Ecto neural progenitor cell (in vitro differentiated cells): ENCODE results near the gene PARVA.

Experiments
- DNase-seq: peaks from one replicate; pipeline ENCODE4 v3.0.0-alpha.2; 2018; ENCODE audit warnings: low spot score

PARVA gene

DNA sequence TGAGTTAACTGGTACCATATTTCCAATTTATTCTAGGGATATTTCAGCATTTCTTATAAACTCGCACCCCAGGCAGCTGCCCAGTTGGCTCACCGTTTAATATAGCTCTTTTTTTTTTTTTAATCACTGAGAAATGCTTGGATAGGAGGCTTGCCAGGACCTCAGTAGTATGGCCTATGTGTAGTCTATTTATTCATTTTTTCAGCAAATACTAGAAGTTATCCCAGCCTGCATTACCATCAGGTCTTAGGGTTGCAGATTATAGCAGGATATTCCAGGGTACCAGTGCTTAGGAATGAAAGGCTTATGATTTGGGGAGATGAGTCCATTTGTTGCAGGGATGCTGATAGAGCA, 26.6 kb downstream of the PARVA start:
- DNase-seq, result no peak

DNA sequence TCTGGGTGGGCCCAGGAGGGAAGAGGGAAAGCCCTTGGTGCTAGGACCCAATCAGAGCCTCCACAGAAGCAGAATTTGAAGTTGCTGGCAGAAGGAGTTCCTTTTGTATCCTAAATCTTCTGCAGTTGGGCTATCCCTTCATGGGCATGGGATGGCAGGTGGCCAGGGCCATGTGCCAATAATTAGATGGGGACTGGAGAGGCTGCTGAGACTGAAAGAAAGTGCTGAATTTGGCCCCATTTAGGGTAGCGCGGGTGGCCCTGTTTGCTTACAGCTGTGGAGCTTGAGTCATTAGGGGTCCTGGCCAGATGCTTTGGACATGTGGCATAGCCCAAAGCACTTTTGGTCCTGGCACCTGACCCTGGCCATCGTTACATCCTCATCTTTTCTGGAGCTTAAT, 27.1 kb downstream of the PARVA start:
- no peak for DNase-seq

DNA sequence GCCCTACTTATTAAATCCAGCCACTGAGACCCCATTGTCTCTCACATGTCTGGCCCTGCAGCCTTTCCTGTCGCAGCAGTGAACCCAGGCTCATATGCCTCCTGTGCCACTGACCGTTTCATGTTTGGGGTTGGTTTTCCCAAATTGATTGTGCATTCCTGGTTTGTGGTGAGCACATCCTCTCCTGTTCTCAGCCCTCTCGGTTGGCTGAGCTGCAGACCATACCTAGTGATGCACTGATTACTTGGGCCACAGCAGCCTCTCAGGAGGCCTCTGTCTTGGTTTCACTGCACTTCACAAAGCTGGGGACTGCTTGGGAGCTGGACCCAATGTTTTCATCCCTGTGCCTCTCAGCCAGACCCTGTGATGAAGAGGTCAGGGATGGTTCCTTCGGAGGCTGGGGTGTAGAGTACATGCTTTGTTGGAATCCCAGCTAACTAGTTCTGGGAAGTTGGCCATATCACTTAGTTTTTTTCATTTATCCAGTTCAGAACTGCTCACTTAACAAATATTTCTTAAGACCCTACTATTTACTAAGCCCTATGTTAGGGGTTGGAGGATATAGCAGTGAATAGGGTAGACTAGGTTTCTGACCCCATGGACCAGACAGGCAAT, 30.9 kb downstream of the PARVA start:
- DNase-seq, result no peak

DNA sequence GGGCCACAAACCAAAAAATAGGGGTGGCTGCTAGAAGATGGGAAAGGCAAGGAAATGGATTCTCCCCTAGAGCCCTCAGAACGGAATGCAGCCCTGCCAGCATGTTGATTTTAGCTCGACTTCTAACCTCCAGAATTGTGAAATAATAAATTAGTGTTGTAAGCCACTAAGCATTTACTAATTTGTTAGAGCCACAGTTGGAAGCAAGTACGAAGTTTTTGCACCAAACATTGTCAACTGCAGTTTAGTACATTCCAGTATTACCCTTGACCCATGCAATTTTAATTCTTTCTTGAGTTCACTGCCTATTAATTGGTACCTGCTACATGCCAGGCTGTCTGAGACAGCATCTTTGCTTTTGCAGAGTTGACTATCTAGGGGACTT, 32.2 kb downstream of the PARVA start:
- DNase-seq, result no peak

DNA sequence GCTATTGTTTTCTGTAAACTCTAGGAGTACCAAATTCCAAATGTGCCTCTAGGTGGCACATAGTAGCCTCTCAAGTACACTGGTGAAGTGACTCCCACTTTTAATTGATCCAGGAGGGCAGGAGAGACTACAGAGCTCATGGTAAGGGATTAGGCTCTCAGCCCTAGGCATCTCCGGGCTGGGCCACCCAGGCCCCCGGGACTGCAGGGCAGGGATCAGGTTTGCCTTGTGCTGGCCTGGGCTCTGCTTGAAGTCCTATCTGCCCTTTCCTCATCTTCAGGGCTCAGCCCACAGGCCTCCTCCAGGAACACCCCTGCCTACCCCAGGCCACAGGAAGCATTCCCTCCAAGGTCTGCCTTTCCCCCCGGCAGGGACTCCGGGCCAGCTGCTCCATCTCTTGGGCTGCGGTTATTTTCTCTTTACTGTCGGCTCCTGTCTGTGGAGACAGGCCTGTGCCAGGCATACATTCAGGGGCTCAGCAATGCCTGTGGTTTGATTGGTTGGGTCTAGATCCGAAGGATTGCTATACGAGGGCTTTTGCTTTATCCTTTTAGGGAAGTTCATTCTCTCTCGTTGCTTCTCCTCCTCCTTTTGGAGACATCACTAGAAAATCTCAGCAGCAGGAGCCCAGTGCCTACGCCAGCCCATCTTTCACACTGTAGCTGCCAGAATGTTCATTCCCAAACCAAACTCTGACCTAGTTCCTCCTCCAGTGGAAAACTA, 32.8 kb downstream of the PARVA start:
- no peak for DNase-seq

DNA sequence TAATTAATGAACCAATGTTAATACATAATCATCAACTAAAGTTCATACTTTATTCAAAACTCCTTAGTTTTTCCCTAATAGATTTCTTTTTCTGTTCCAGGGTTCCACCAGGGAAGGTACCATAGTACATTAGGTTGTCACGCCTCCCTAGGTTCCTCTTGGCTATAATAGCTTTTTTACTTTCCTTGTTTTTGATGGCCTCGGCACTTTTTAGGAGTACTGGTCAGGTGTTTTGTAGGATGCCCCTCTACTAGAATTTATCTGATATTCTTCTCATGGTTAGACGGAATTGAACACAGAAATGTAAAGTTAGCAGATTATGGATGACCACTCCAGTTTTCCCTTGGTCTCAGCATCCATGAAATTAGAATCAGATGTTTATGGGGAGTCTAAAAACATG, 34.0 kb downstream of the PARVA start:
- no peak for DNase-seq

DNA sequence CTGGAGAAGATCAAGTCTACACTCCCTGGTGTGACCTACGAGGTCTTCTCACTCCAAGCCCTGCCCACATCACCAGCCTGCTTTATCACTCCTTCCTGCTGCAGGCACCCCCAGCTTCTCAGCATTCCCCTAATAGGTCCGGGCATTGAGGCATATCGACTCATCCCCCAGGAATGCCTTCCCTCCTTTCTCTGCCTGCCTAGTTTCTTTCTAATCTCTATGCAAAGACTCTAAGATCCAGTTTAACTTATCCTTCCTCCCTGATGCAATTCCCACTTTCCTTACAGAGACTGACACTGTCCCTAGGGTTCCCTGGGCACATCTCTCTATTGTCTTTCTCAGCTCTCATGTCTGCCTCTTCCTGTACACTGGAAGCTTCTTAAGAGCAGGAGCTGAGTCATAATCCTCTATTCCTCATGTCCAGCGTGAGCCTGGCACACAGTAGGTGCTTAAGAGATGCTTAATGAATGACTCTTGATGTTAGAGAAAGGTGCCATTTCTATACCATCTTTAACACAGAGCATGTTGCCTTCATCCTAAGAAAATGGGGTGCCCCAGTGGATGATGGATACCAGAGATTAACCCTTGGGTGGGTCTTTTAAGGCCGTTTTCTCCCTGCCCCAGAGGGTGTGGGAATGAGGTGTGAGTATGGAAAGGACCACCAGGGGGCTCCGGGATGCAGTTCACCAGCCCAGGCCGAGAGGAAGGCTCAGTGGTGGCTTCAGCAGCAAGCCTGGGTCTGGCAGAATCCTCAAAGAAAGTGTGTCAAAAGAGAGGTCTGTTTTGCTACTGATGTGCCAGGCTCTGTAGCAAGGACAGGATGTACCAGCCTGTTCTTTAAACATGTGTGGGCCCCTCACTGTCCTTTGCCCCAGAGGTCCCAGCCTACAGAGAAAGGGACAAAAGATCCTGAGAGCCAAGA, 34.7 kb downstream of the PARVA start:
- peak; percentile 88 for DNase-seq

DNA sequence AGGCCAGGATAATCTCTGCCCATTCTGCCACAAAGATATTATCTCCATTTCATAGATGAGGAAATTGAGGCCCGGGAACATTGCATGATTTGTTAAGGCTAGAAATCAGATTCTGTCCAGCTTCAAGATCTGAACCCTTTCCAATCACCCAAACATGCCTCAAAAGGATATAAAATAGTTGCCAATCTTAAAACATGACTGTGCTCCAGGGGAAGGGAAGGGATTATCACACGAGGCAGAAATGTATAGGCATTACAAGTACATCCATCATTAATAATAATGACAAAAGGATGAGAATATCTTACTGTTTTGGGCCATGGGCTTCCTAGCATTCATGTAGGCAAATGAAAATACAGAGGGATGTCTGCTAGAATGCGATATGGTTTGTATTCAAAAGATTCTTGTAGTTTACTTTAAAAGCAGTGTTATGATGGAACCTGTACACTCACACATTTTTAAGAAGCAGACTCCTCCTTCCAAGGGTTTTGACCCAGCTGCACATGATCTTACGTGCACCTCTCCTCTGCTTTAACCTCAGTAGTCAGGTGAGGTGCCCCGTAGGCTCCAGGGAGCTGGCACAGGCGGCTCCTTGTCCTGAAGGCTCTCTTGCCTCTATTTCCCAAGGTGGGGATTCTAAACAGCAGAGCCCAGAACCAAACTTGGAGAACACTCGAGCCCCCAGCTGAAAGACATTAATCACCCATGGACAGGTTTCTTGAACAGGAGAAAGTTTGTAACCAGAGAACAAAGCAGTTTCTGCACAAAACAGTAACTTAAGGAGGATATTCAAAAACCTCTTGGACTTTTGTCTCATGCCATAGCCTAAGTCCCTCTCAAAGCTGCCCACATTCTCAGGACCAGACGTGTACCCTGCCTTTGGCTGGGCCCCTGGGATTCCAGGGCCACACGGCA, 36.0 kb downstream of the PARVA start:
- DNase-seq, result no peak

DNA sequence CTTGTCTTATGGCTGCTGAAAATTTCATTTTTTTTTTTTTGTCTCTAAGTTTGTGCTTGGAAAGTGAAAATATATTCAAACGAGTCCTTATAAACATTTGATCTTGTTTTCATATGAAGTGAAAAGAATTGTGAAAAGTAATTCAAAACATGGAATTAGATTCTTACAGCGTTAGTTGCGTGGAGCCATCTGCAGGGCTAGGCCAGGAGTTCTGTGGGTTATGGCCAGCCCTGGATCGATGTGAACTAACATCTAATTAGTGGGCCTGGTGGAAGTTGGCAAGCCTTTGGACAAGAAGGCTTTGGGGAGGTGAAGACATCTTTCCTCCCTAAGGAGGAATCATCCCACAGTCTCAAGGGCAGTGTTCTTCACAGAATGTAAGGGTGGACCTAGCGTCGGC, 37.2 kb downstream of the PARVA start:
- no peak for DNase-seq

DNA sequence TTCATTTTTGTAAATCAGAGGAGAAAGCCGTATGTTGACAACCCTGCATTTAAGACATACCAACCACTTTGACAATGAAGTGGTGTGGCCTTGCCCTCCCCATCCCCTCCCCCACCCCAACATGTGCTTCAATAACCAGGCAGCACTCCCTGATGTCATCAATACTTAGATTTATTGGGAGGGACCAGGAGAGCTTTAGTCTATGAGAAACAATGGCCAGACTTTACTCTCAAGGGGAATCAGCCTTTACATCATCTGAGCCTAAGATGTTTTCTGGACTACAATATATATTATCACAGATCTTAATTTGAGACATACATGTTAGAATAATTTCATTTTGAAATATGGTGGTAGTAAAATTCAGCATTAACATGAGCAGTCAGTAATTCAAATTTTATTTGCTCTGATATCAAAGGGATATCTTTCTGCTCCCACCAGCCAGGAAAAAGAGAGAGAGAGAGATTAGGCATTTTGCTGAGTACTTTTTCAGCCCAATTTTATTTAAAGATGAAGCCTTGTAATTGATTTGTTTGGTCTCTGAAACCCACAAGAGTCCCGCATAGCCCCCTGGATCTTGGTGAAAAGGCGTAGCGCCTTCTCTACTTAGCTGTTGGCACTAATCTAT, 38.1 kb downstream of the PARVA start:
- no peak for DNase-seq

DNA sequence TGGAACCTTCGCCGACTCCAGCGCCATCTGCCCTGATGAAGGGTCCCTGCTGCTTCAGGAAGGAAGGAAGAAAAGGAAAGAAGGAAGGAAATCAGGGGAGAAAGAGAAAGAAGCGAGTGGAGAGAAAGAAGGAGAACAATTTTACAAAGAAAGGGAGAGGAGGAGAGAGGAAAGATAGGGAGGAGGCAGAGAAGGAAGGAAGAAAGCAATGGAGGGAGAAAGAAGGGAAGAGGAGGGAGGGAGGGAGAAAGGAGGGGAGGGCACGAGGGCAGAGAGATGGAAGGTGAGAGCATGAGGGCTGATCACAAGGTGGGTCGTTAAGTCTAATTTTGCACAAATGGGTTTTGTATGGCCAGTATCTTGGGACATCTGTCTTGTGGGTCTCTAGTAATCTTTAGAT, 39.2 kb downstream of the PARVA start:
- DNase-seq, result no peak

DNA sequence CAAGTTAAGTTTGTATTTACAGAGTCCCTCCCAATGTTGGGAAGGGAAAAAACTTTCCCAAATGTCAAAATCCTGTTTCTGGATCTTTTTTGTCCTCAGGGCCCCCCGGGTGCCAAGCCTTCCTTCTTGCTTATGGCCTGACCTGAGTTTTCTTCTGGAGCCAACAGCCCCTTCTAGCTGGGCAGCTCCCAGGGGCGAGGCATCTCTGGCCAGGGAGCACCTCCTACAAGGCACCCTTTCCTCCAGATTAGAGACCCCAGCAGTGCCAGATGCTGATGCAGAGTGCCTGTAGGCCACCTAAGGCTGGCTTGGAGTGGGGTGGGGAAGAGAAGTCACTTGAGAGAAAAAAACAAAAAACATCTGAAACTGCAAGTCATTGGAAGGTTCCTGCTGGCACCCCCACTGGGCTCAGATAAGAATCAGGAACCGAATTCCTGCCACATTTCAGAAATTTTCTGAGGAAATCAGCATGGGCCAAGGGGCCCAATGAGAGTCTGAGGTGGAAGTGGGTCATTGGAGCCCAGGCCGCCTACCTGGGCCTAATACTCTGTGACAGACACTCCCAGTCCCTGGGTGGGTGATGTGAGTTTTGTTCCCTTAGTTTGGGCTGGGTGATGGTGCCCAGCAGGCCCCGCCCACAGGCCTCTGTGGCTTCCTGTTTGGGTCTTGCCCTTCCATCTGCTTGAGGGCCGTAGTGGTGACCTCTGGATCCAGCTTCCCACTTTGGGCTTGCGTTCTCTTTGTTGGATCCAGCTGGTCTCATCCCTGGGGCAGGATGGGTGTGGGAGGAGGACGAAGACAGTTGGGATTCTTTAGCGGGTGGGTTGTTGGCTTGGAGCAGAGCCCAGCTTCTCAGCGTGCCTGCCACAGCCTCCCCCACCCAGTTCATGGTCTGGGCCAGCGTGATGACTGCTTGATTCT, 40.6 kb downstream of the PARVA start:
- no peak for DNase-seq

DNA sequence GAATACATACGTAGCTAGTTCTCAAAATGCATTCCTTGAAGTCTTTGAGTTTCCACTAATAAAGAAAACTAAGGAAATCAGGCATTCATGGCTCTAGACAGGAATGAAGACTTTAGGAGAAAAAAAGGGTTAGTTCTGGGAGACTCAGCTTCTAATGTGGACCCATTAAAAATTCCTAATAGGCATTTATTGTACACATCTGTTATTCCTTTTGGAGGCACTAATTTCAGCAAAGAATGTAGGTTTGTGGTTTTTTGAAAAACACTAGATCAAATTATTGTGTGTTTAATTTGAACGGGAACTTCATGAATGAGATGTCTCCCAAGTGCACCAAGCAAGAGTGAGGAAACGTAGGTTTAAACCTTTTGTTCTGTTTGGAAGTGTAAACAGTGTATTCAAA, 42.7 kb downstream of the PARVA start:
- DNase-seq, result no peak

DNA sequence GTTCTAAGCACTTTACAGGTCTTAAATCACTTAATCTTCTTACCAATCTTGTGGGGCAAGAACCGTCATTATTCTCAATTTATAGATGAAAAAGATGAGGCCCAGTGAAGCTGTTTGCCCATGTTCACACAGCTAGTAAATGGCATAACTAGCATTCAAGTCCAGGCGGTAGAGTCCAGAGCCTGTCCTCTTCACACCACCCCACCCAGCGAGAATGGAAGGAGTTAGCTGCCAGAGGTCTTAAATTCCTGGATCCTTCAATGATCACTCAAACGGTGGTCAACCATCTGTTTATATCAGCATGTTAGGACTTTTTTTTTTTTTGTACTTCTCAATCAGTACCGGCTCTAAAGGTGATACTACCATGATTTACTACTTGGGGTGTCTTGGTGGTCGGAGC, 43.3 kb downstream of the PARVA start:
- DNase-seq, result no peak

DNA sequence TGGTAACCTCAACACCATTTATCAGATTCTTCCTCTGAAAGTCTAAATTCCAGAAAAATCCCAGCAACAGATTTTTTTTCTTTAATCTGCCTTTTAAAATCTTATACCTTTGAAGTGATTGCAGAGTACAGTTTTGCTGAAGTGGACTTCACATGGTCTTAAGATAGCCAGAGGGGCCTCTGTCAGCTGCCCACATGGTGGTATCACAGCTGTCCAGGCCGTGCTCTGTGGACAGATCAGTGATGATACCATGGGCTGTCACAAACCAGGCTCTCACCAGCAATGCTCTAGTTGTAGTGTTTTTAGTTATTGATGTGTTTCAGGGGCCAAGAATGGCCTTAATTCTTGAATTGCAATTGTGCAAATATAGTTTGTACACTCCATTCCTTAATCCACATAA, 44.0 kb downstream of the PARVA start:
- no peak for DNase-seq

DNA sequence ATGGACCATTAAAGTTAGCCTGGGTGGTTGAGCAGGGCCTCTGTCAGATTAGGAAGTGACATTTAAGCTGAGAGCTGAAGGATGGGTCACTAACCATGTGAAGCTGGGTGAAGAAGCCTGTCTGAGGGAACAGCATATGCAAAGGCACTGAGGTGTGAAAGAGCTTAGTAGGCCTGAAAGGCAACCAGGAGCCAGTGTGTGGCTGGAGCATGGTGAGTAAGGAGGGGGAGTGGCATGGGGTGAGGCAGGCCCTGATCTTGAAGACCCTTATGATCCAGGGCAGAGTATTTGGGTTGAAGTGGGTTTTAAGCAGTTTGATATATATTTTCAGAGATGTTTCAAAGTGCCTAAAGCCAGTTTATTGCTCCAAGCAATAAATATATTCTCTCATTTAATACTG, 48.8 kb downstream of the PARVA start:
- no peak for DNase-seq

DNA sequence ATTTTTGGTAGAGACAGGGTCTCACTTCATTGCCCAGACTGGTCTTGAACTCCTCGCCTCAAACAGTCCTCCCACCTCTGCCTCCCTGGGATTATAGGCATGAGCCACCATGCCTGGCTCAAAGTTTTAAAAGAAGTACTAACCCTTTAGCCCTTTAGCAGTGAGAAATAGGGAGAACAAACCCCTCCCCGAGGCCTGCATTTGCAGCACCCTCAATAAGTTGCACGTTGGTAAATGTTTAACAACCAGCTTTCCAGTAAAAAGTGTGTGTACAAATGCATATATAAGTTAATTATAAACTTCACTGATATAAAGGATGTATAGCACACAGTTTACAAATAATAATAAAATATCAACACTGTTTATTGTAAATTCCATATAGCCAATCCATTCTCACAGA, 51.8 kb downstream of the PARVA start:
- DNase-seq, result no peak

DNA sequence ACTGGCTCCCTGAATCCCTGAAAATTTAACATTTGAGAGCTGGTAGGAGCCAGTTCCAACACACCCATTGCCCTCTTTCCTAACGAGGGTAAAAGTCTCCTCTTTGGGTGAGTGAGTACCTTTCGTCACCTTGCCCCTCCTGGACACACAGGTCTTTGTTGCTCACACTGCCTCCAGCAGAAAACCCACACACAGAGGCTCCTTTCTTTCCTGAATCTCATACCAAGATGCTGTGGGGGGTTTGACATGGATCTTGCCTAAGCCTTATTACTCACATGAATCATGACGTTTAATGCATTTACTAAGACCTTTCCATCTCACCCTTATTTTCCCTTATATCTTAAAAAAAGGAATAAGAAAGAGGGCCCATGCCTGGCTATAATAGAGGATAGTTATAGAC, 53.0 kb downstream of the PARVA start:
- no peak for DNase-seq

DNA sequence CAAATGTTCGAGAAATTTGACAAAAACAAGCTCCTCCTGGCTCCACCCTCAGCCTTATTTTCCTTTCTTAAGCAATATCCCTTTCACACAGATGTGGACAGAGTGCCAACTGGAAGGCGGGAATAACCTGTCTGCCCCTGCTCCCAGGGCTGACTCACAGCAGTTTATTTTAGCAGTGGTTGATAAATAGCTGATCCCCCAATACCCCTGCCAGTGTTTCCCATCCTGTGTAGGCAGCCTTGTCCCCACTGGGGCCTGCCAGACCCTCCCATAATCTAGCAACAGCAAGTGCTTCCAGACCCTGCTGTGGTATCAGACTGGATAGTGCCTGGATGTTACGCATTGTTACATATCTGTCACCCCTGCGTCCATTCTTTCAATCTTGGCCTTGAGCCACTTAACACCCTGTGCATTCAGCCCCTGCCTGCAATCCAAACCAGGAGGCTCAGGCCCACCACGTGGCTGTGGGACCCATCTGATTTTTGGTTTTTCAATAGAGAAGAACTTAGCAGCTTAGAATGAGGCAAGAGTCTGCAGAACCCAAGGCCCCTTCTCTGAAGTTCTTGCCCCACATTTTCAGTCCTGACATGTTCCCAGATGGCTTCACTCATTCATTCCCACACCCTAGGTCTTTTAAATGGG, 53.7 kb downstream of the PARVA start:
- DNase-seq, result no peak

DNA sequence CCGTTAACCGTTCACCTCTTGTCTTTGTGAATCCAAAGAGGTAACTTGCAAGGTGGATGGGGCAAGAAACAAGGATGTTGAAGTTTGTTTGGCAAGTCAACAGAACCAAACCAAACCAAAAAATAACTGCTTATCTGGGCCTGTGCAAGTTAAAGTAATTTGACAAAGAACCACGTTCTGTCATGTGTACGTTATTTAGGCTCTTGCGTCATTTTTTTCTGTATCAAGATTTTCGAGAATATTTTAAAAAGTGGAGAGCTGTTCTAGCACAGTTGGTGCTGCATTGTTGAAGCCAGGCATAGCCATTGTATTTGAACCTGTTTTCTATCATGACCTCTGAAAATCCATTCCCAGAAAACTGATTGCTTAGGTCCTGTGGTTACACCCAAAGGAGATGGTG, 55.1 kb downstream of the PARVA start:
- no peak for DNase-seq
